DMS153 (cell line): ENCODE results near the gene DIDO1.

Experiments
- DNase-seq: peaks from one replicate; lab custom pipeline; 2025; lab: John Stamatoyannopoulos, UW

Gene DIDO1

GRCh38 chr20:62951143-62951895 is 25.0 kb upstream of the DIDO1 start:
- DNase-seq = no peak

DNA sequence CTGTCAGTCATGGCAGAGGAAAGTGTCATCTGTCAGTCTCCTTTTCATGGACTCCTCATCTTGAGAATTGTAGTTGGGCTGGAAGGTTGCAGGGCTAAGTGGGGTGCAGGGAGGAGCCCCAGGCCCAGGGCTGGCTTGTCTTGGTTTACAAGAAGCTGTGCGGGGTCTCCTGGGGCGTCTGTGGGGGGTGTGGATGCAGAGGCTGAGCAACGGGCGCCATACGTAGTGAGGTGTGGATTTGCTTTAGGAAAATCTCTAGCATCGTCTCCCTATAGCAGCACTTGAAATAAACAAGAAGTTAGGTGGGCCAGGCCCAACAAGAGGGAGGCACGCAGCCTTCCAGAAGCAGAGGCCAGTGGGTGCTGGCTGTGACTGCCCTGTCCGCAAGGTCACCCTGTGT is 24.4 kb upstream of the DIDO1 start:
- DNase-seq = no peak

DNA sequence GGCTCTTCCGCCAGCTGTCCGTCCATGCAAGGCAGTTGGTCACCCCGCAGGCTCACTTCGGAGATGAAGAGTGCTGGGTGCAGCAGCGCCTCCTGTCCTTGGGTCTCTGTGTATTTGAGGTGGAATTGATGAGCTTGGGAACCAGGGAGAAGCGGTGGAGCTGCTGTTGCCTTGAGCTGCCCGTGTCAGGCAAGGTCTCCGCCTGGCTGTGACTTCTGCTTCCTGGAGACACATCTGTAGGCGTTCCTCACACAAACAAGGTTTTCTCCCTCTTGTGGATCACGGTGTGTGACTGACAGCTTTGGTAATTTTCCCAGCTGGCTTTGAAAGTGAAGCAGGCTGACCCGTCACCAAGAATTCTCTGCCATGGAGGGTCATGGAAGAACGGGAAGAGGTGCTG is 23.7 kb upstream of the DIDO1 start:
- no peak for DNase-seq

- no peak for DNase-seq
Observed at GRCh38 chr20:62949153-62949821, 23.0 kb upstream of the DIDO1 start.

GRCh38 chr20:62947532-62948300 is 21.4 kb upstream of the DIDO1 start:
- DNase-seq = no peak

DNA sequence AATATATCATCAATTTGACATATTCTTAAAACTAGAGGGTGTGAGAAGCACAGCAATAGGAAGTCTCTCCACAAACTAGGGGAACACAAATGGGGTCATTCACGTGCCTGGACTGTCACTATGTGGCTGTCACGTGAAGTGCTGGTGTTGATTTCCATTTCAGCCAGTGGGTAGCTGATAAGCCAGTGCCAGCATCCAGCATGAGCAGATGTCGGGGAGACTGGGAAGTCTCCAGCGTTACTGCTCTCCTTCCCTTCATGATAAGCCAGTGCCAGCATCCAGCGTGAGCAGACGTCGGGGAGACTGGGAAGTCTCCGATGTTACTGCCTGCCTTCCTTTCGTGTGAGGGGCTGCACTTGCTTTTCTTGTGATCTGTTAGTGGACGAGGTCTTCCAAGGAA is 20.6 kb upstream of the DIDO1 start:
- DNase-seq = no peak

GRCh38 chr20:62945771-62946339 is 19.6 kb upstream of the DIDO1 start:
- DNase-seq = no peak

GRCh38 chr20:62944746-62945145 is 18.4 kb upstream of the DIDO1 start:
- no peak for DNase-seq

- DNase-seq = no peak
Observed at GRCh38 chr20:62944184-62944583, 17.9 kb upstream of the DIDO1 start.

GRCh38 chr20:62943396-62943795 is 17.1 kb upstream of the DIDO1 start:
- DNase-seq = no peak

GRCh38 chr20:62942456-62942855 is 16.2 kb upstream of the DIDO1 start:
- no peak for DNase-seq

DNA sequence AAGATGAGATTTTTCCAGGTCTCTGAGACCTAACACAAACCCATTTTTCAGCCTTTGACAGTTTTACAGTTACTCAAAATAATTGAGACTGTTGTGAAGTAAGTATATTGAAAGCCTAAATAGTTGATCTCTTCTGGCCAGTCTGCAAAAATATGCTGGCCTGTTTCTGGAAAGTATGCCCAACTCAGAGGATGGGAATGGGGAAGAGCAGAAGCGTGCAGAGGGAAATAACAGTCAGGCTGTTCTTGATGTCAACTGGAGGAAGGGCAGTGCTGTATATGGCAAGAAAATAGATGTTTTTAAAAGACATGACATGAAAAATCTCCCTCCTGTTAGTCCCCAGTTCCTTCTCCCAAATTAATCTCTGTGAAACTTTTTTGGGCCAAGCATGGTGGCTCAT is 15.5 kb upstream of the DIDO1 start:
- no peak for DNase-seq

- DNase-seq = no peak
Observed at GRCh38 chr20:62940875-62941274, 14.6 kb upstream of the DIDO1 start.

DNA sequence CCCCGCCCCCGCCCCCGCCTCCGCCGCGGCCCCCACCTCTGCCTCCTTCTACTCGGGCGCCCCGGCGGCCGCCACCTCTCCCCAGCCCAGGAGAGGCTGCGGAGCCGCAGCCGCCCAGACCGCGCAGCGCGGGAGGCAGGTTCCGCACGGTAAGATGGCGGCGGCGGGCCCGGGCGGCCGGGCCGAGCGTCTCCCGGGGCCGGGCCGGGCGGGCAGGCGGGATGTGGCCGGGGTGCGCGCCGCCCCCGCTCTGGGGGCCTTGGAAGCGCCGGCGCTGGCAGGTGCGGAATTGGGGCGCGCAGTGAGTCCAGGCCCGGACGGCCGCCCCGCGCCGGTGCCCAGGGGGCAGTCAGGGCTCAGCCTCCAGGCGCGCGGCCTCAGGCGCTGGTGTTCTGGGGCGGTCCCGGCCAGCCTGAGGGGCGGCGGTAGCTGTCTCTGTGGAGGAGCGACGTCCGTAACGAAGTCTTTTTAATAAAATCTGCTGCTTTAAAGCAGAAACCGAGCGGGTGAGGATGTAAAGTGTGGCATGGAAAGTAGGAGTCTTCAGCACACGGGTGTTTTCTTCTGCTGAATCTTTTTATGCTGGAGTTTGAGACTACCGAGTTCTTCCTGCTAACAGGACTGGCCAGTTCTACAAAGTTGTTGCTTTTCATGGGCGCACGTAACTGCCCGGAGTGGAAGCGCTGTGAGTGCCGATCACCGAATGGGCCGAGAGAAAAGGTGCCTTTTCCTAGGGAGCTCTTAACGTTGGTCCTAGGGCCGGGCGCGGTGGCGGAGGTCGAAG is 12.0 kb upstream of the DIDO1 start, which contains the start of gene GID8:
Gene GID8, plus strand, starts transcription at position 43 of the 784 bp plus-strand sequence. CDS start 3,356 bp downstream, outside the sequence.
- DNase-seq = no peak

DNA sequence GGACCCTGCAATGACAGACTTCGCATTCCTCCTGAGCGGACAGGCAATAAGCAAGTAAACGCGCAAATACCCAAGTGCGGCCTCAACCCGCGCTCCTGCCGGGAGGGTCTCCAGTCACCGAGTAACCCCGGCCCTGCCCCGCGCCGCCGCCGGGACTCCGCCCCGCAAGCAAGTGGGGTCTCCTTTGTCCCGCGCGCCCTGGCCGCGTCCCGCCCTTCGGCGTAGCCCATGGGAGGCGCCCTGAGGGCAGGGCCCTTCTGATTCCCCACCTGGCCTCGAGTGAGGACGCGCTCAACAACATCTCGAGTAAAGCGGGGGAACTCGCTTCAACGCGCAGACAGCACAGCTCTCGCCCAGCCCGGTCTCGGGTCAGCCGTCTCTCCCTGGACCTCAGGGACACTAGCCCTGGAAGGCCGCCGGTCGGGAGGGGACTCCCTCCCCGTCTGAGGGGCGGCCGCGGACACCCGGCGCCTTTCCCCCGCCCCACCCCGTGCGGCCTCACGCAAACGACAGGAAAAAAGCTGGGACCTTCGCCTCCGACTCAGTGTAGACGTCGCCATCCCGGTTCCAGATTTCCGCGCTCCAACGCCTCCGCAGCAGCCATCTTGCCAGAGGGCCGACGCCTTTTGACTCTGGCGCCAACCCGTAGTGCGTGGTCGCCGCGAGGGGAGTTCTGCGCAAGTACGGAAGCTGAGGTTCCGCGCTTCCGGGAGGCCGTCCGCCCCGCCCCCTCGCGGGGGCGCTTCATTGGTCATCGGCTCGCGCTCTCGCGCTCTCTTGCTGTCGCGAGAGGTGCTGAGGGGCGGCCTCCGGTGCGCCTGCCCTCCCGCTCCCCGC is 11.2 kb upstream of the DIDO1 start:
- peak; percentile 87 for DNase-seq

DNA sequence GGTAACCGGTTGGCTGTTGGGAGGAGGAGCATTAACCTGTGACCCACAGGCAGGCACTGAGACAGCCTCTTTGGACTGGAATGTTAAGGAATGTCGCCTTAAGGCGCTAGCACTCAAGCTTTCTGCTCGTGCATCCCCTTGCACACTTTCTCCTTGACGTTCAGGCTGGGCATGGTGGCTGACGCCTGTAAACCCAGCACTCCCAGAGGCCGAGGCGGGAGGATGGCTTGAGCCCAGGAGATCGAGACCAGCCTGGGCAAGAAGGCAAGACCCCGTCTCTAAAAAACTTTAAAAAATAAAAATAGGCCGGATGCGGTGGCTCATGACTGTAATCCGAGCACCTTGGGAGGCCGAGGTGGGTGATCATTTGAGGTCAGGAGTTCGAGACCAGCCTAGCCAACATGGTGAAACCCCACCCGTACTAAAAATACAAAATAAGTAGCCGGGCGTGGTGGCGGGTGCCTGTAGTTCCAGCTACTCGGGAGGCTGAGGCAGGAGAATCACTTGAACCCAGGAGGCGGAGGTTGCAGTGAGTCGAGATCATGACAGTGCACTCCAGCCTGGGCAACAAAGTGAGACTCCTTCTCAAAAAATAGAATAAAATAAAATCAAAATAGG is 9.8 kb upstream of the DIDO1 start:
- no peak for DNase-seq

DNA sequence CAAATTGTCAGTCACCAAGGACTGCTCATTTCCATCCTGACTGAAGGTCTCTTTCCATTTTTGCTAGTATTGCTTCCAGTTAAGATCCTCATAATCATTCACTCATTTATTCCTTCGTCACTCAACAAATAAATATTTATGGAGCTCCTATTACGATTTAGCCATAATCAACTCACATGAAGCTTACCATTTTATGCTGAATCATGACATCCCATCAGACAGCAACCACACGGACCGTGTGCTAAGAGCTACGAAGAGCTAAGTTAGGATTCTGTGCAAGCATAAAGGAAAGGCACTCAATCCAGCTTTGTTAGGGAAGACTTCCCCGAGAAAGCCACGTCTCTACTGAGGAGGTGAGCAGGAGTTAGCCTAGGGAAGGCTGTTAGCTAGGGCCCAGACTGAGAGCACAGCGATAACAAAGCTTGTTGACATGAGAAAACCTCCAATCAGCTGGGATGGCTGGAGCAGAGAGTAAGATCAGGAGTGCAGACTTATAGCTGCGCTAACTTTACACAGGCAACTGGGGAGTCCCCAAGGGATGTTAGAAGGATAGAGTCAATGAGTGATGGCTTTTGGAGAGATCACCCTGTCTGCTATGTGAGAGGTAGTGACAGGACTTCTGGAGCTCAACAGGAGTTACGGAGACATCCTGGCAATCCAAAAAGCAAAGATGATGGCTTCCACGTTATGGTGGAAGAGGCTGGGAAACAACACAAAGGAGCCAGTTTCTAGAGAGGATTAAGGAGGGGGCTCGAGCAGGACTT is 9.1 kb upstream of the DIDO1 start:
- DNase-seq = no peak

DNA sequence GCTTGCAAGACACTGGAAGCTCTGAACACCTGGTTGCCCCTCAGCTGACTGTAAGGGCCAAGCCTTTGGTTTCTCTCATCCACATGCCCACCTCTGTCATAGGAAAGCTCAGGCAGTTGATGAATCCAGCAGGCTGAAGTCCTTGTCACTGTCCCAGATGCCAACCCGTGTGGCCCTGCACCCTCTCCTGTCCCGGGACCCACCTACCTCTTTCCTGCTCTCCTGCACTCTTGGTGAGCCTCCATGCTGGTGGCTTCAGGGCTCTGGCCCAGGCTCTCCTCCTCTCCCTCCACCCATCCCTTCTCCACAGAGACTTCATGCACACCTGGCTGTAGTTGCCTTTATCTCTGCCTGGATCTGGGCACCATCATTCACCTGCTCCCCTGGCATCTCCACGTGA is 7.7 kb upstream of the DIDO1 start:
- DNase-seq = no peak

DNA sequence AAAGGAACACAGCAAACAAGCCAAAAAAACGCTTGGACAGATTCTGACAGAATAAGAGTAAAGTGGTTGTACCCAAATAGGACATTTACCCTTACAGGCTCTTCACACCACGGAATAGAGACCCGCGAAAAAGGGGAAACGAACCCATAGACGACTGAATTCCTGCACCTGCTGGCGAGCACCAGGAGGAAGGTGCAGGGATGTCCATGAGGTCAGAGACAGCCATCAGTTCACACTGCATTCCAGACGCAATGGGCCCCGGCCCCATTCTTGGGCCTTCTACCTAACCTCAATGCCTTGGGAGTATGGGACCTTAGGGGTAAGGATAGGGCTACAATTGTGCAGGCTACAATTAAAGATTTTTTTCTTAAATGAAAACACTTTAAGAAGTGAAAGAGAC is 5.2 kb upstream of the DIDO1 start:
- DNase-seq = no peak
